ENCODE measurements around the gene EML6. TPM values are rescaled to one million over a fixed set of nuclear protein-coding genes. Genes with fewer than 3 reads are reported as not detected.

The EML6 gene
- total and polyA plus RNA-seq, 2 of the 8 experiments (the other 6 are each of a cell fraction or from before 2014, with no cell fraction given) = 1.2 to 1.6 TPM

- Histone ChIP-seq H4K20me1 (replicated peaks in 1 of 2; ENCODE audit: control insufficient read depth in 1 of 2, insufficient read depth in 2 of 2, low read length in 2 of 2) (no peaks in the 10 kb centered on the region), H3K4me3 (ENCODE audit: extremely low read depth in 1 of 4, insufficient read depth in 2 of 4, low read depth in 3 of 4, low read length in 4 of 4) (no peak overlapping the region), H3K23ac (ENCODE audit: insufficient read length) (no peak overlapping the region), H2AFZ (ENCODE audit: low read length) (no peak overlapping the region), H2BK20ac (ENCODE audit: low read length) (no peak overlapping the region), H3K9me3 (ENCODE audit: insufficient read depth in 2 of 2, low read depth in 1 of 2, low read length in 1 of 2) (no peaks in the 10 kb centered on the region), H2BK5ac (ENCODE audit: low read depth, low read length) (no peak overlapping the region), H3K18ac (ENCODE audit: extremely low read depth, low read length) (no peak overlapping the region), H4K91ac (replicated peaks; ENCODE audit: insufficient read length, low read length) (no peak overlapping the region), H3K27ac (ENCODE audit: low read depth, low read length) (no peak overlapping the region), H2BK15ac (ENCODE audit: low read length) (no peak overlapping the region), H3K4ac (replicated peaks; ENCODE audit: insufficient read length, low read depth, low read length) (no peak overlapping the region), H3K23me2 (ENCODE audit: low read depth, low read length) (no peaks in the 10 kb centered on the region), H3K36me3 (ENCODE audit: control insufficient read depth in 2 of 4, insufficient read depth in 4 of 4, low read length in 3 of 4) (peaks cover 0 to 18% (median 7%) of the 10 kb centered on the region in 4 experiments; a peak in 3 of 8 replicates), H3K4me2 (ENCODE audit: insufficient read depth in 1 of 2, low read depth in 2 of 2, low read length in 2 of 2) (no peak overlapping the region; a peak in 1 of 4 replicates), H3K79me2 (ENCODE audit: control insufficient read depth in 1 of 2, insufficient read depth in 2 of 2, low read length in 2 of 2) (no peaks in the 10 kb centered on the region), H3K14ac (ENCODE audit: insufficient read length) (no peak overlapping the region), H2AK5ac (ENCODE audit: low read depth, low read length) (no peak overlapping the region), H3K79me1 (ENCODE audit: low read depth, low read length) (no peaks in the 10 kb centered on the region; the same call in 1 of the 2 replicates), H2BK12ac (ENCODE audit: low read depth, low read length) (no peak overlapping the region), H2BK120ac (replicated peaks; ENCODE audit: low read depth, low read length) (no peak overlapping the region), H3K4me1 (replicated peaks in 1 of 4; ENCODE audit: control insufficient read depth in 3 of 4, insufficient read depth in 4 of 4, low read length in 3 of 4) (peaks cover 0 to 3% (median 1%) of the 10 kb centered on the region in 4 experiments; a peak in 2 of 7 replicates), H4K5ac (ENCODE audit: insufficient read length, low read depth, low read length) (no peak overlapping the region), H3K56ac (replicated peaks; ENCODE audit: insufficient read length, low read depth, low read length) (no peak overlapping the region), H3K9ac (replicated peaks in 1 of 4; ENCODE audit: extremely low read depth in 1 of 4, low read depth in 3 of 4, low read length in 3 of 4) (no peak overlapping the region), H4K8ac (ENCODE audit: extremely low read depth, insufficient read depth, low read length) (no peak overlapping the region), H3K27me3 (replicated peaks in 1 of 4; ENCODE audit: control insufficient read depth in 3 of 4, extremely low read depth in 1 of 4, insufficient read depth in 3 of 4, low read length in 3 of 4) (no peaks in the 10 kb centered on the region)
- no peak for TF ChIP-seq KDM4A (IDR thresholded peaks at IDR 0.05; ENCODE audit: low read depth, low read length, severe bottlenecking)
- ChIA-PET POLR2A (ENCODE audit: partially characterized antibody) (interaction anchor here (1.6 to 1.7 kb wide), 2 partner anchors 8 to 10 kb away, joined by 3 to 5 read pairs; no protein-coding TSS in a partner anchor), CTCF (ENCODE audit: partially characterized antibody) (interaction anchor here (0.5 to 1.1 kb wide), 3 partner anchors 12 to 201 kb away, joined by 3 to 4 read pairs (median 3); no protein-coding TSS in a partner anchor)
- FAIRE-seq (no peak), DNase-seq (ENCODE audit: low read depth in 1 of 2, low spot score in 2 of 2) (no peak)
- WGBS, 2 experiments (ENCODE audit: extremely low coverage in 1 of 2, insufficient coverage in 1 of 2, insufficient read length in 1 of 2, insufficient replicate concordance in 2 of 2, low coverage in 1 of 2, low lambda C conversion rate in 2 of 2, missing lambda C conversion rate in 1 of 2) = 59% methylated on average over 4 of the region's 4 CpGs; no CpG with 5 or more reads in 1 of the 2 experiments
Observed at GRCh38 chr2:54967269-54967668, 243.8 kb downstream of the EML6 start.
